Right kidney (tissue), 1 donor: ENCODE results near the gene ZNF683.
"Not testable (repeated sequence)": the region's sequence is repeated elsewhere in the genome, so short reads cannot be mapped to it uniquely, and the experiment has no call there.

Experiments
- DNase-seq: peaks from one replicate; pipeline ENCODE4 v3.0.0-alpha.2; 2016

The ZNF683 gene

GRCh38 chr1:26336477-26337205, 35.9 kb downstream of the ZNF683 start:
- peak; percentile 83 for DNase-seq

- no peak for DNase-seq
Observed at GRCh38 chr1:26335774-26336476, 36.6 kb downstream of the ZNF683 start.

- DNase-seq = not testable (repeated sequence)
Observed at GRCh38 chr1:26333312-26333711, 39.2 kb downstream of the ZNF683 start.

- DNase-seq = no peak
Observed at GRCh38 chr1:26330276-26330675, 42.3 kb downstream of the ZNF683 start.

GRCh38 chr1:26329380-26329779, 43.2 kb downstream of the ZNF683 start:
- not testable (repeated sequence) for DNase-seq

GRCh38 chr1:26328597-26328996, 44.0 kb downstream of the ZNF683 start:
- no peak for DNase-seq

- no peak for DNase-seq
Observed at GRCh38 chr1:26327956-26328362, 44.6 kb downstream of the ZNF683 start.

- no peak for DNase-seq
Observed at GRCh38 chr1:26324550-26324949, 48.0 kb downstream of the ZNF683 start.

- no peak for DNase-seq
Observed at GRCh38 chr1:26323382-26323781, 49.2 kb downstream of the ZNF683 start.

- DNase-seq = no peak
Observed at GRCh38 chr1:26322042-26322331, 50.6 kb downstream of the ZNF683 start.

GRCh38 chr1:26321315-26322041, 51.1 kb downstream of the ZNF683 start:
- DNase-seq = peak; percentile 78

GRCh38 chr1:26320896-26321295, 51.7 kb downstream of the ZNF683 start:
- DNase-seq = no peak

GRCh38 chr1:26318338-26319064, 54.0 kb downstream of the ZNF683 start:
- no peak for DNase-seq

- no peak for DNase-seq
Observed at GRCh38 chr1:26317612-26318337, 54.8 kb downstream of the ZNF683 start, which contains the start of gene CD52. TSS of gene CD52 (plus strand) at chr1:26317958. CDS start at chr1:26318018, 60 bp downstream.

GRCh38 chr1:26317146-26317545, 55.4 kb downstream of the ZNF683 start:
- DNase-seq = no peak

- no peak for DNase-seq
Observed at GRCh38 chr1:26315874-26316850, 56.4 kb downstream of the ZNF683 start.

- DNase-seq = no peak
Observed at GRCh38 chr1:26314501-26314900, 58.0 kb downstream of the ZNF683 start.
